Measurements from ENCODE around the gene LCOR. TPM values are rescaled to one million over a fixed set of nuclear protein-coding genes. Genes with fewer than 3 reads are reported as not detected.

Gene LCOR
- total RNA-seq, 1 donor from 2014 or later: 39.5 TPM

DNA sequence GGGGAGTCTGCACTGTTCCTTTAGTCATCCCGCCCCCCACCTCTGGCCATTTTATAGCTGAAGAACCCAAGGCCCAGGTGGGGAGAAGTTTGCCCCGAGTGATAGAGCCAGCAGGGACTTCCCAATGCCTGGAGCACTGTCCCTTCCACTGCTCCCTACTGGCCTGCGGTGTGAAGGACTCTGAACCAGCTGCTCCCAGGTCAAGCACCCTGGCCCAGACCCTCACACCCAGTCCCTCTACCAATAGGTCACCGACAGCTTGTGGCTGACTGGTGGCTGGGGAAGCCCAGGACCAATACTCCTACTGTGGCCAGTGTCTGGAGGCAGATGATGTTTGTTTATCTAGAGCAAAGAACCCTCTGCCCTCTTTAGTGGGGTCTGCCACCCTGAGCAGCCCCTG, 167.9 kb downstream of the LCOR start:
- TF ChIP-seq, protein P1, sequence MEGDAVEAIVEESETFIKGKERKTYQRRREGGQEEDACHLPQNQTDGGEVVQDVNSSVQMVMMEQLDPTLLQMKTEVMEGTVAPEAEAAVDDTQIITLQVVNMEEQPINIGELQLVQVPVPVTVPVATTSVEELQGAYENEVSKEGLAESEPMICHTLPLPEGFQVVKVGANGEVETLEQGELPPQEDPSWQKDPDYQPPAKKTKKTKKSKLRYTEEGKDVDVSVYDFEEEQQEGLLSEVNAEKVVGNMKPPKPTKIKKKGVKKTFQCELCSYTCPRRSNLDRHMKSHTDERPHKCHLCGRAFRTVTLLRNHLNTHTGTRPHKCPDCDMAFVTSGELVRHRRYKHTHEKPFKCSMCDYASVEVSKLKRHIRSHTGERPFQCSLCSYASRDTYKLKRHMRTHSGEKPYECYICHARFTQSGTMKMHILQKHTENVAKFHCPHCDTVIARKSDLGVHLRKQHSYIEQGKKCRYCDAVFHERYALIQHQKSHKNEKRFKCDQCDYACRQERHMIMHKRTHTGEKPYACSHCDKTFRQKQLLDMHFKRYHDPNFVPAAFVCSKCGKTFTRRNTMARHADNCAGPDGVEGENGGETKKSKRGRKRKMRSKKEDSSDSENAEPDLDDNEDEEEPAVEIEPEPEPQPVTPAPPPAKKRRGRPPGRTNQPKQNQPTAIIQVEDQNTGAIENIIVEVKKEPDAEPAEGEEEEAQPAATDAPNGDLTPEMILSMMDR (IDR thresholded peaks at IDR 0.05): no peak
- no peaks in the 10 kb centered on the region for H3K4me1 ChIP-seq
- ATAC-seq (no peak), DNase-seq (no peak)
- H3K9me3 ChIP-seq: no peaks in the 10 kb centered on the region
- no peak overlapping the region for H3K4me3 ChIP-seq
- intact Hi-C loops (cut with DNase I): no loop called here
- no peak overlapping the region for H3K27ac ChIP-seq
- H3K36me3 ChIP-seq: no peaks in the 10 kb centered on the region
- H3K27me3 ChIP-seq: no peaks in the 10 kb centered on the region

DNA sequence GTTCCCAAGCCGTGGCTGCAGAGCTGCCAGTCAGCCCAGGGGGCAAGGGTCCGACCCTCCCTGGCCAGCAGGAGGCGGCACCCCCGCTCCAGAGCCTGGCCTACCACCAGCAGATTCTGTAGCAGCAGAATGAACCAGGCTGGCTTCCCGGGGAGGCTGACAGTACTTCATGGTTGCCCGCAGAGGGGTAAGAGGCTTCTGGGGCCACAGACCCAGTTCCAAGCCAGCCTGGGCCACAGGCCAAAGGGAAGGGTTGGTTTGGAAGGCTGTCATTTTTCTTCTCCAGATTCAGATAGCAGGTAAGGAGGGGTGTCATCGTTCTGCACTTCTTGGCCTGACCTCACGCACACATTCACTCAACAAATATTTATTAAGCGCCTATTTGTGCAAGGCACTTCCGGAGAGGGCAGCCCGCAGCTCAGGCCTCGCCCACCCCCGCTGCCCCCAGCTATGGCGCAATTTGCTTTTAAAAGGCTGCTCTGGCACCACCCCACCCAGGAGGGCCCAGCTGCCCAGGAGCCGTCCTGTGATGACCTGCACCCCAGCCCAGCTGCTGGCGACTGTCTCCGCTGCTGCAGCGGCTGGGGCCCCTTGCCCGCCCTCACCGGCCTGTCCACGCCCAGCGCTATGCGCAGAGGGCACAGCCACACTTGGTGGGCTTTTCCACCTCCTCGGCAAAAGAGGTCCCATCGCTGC, 168.5 kb downstream of the LCOR start:
- Histone ChIP-seq H3K36me3 (no peaks in the 10 kb centered on the region), H3K4me1 (no peaks in the 10 kb centered on the region), H3K4me3 (no peak overlapping the region), H3K27ac (no peak overlapping the region), H3K27me3 (no peaks in the 10 kb centered on the region), H3K9me3 (no peaks in the 10 kb centered on the region)
- ATAC-seq (no peak), DNase-seq (no peak)
- intact Hi-C loops (cut with DNase I): no loop called here
- TF ChIP-seq, protein P1 (IDR thresholded peaks at IDR 0.05): no peak

DNA sequence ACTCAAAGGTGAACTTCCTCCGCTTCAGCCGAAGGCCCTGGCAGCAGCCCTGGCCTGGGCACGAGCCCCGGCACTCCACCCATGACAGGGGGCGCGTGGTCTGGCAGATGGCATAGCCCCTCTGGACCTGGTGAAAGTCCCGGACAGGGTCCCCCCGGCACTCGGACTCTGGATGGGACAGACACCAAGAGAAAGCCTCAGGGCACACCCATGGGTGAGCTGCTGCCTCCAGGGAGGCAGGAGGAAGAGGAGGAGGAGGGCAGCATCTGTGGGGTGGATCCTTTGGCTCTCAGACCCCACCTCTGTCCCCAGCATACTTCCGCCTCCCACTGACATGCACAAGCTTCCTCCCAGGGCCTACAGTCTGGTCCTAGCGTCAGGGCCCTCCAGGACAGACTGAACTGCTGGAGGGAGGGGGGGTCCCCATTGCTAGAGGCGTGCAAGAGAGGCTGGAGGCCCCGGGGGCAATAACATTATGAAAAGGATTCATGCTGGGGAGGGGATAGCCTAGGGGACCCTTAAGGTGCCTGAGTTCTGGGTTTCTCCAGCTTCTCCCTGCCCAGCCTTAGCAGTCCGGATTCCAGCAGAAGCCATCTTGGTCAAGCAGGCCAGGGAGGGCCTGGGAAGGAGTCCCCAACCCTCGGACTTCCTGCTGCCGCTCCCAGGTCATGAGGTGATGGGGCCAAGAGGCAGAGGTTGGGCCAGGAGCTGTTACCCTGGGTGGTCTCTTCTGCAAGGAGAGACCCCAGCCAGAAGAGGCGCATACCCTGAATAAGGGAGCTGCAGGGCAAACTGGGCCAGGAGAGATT, 169.3 kb downstream of the LCOR start:
- Histone ChIP-seq H3K9me3 (no peaks in the 10 kb centered on the region), H3K27ac (no peak overlapping the region), H3K4me1 (no peaks in the 10 kb centered on the region), H3K36me3 (no peaks in the 10 kb centered on the region), H3K27me3 (no peaks in the 10 kb centered on the region), H3K4me3 (no peak overlapping the region)
- TF ChIP-seq, protein P1 (IDR thresholded peaks at IDR 0.05): no peak
- intact Hi-C loops (cut with DNase I): no loop called here
- DNase-seq (no peak), ATAC-seq (no peak)

DNA sequence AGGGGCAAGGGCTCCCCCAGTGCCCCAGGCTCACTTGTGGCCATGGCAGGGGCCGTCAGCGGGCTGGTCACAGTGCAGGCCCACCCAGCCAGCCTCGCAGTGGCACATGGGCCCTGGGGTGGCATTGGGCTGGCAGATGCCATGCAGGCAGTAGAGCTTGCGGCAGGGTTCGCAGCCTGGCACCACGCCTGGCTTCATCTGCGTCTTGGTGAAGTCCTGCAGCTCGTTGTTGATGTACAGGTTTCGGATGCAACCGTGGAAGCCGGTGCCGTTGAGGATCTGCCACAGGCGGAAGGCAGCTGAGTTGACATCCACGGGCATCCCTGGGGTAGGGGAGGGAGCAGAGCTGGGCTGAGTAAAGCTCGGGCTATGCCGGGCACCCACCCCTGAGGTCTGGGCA, 170.6 kb downstream of the LCOR start:
- Histone ChIP-seq H3K27ac (no peak overlapping the region), H3K4me3 (no peak overlapping the region), H3K4me1 (no peaks in the 10 kb centered on the region), H3K36me3 (no peaks in the 10 kb centered on the region), H3K9me3 (peaks cover 6% of the 10 kb centered on the region), H3K27me3 (no peaks in the 10 kb centered on the region)
- intact Hi-C loops (cut with DNase I): no loop called here
- TF ChIP-seq, protein P1 (IDR thresholded peaks at IDR 0.05): no peak
- ATAC-seq (no peak), DNase-seq (no peak)

DNA sequence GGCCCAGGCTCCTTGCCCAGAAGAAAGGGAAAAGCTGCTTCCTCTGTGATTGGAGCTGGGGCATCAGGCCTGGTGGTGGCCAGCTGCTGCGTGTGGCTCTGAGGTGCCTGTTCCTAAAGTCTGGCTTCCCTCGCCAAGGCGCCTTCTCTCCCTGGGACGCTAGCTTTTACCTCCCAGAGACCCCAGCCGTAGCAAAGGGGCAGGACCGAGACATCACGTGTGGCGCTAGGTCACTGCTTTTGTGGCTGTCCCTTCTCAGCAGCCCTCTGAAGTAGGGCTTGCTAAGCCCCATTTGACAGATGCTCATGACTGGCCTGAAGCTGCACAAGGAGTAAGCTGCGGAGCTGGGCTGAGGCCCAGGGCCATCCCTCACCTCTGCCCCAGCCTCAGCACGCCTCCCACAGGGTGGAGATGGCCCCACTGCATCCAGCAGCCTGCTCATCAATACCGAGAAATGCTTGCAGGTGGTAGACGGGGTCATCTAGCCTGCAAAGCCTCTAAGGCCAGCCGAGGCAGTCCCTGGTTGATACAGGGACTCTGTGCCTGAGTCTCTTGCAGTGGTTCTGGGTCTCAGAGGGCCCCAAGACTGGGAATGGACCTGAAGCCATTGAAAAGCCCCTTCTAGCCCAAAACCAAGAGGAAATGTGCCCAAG, 171.2 kb downstream of the LCOR start:
- H3K9me3 ChIP-seq: peaks cover 10% of the 10 kb centered on the region
- no peak overlapping the region for H3K4me3 ChIP-seq
- ATAC-seq (no peak), DNase-seq (no peak)
- no peaks in the 10 kb centered on the region for H3K4me1 ChIP-seq
- no peak overlapping the region for H3K27ac ChIP-seq
- H3K27me3 ChIP-seq: no peaks in the 10 kb centered on the region
- H3K36me3 ChIP-seq: no peaks in the 10 kb centered on the region
- TF ChIP-seq, protein P1 (IDR thresholded peaks at IDR 0.05): no peak
- intact Hi-C loops (cut with DNase I): no loop called here

All from upper lobe of right lung (tissue), 1 donor.